Measurements from ENCODE around the gene OBSCN. TPM values are rescaled to one million over a fixed set of nuclear protein-coding genes. Genes with fewer than 3 reads are reported as not detected.

The OBSCN gene
- total and polyA plus RNA-seq, 2 donors (not counting 1 experiment from before 2014, with no cell fraction given): 10.0 to 63.9 TPM

- no peaks in the 10 kb centered on the region for H3K79me2 ChIP-seq (ENCODE audit: control insufficient read depth, insufficient read depth, low read length)
- ATAC-seq (ENCODE audit: low read depth): no peak
- no peaks in the 10 kb centered on the region for H3K36me3 ChIP-seq (replicated peaks in 1 of 2; ENCODE audit: control extremely low read depth in 1 of 2, control insufficient read depth in 1 of 2, extremely low read depth in 1 of 2, insufficient read depth in 2 of 2, low read length in 1 of 2)
- H3K4me1 ChIP-seq (ENCODE audit: control insufficient read depth in 2 of 2, insufficient read depth in 2 of 2, low read length in 2 of 2): no peaks in the 10 kb centered on the region
- TF ChIP-seq EZH2 (IDR thresholded peaks at IDR 0.05; ENCODE audit: borderline replicate concordance, insufficient read depth, low read depth, low read length, poor library complexity, severe bottlenecking): no peak
- TF ChIP-seq CTCF (IDR thresholded peaks at IDR 0.05): no peak
- H3K27me3 ChIP-seq (replicated peaks in 1 of 4; ENCODE audit: control extremely low read depth in 1 of 4, control insufficient read depth in 3 of 4, insufficient read depth in 4 of 4, low read length in 3 of 4): no peaks in the 10 kb centered on the region
- no peak overlapping the region for H2AFZ ChIP-seq (ENCODE audit: insufficient read depth, low read depth, low read length, poor library complexity, severe bottlenecking)
- Mint-ChIP-seq H3K27ac (no peak overlapping the region), H3K27me3 (no peaks in the 10 kb centered on the region), H3K9me3 (ENCODE audit: insufficient read depth) (peaks cover 10% of the 10 kb centered on the region), H3K4me1 (no peaks in the 10 kb centered on the region), H3K4me3 (no peak overlapping the region)
- no peak overlapping the region for H3K4me2 ChIP-seq (replicated peaks; ENCODE audit: low read depth, low read length, poor library complexity, severe bottlenecking)
- intact Hi-C loops (cut with micrococcal nuclease): no loop called here
- no peak for DNase-seq
- 90% methylated on average over 15 of the region's 15 CpGs for WGBS (ENCODE audit: insufficient coverage)
- ChIA-PET CTCF (no interaction called here), POLR2A (no interaction called here)
- peaks cover 0 to 7% (median 5%) of the 10 kb centered on the region in 3 donors for H3K9me3 ChIP-seq (ENCODE audit: control extremely low read depth in 1 of 3, control insufficient read depth in 2 of 3, insufficient read depth in 1 of 3, low read length in 2 of 3)
- no peak overlapping the region for H3K27ac ChIP-seq (ENCODE audit: low read length in 2 of 2)
- no peak overlapping the region for H3K4me3 ChIP-seq (ENCODE audit: control extremely low read depth in 1 of 5, extremely low read depth in 1 of 5, insufficient read depth in 1 of 5, low read depth in 2 of 5, low read length in 4 of 5)
- H3K9ac ChIP-seq (ENCODE audit: low read length): no peak overlapping the region
- H4K20me1 ChIP-seq (ENCODE audit: control insufficient read depth, insufficient read depth, low read length, poor library complexity, severe bottlenecking): no peaks in the 10 kb centered on the region
Measured at GRCh38 chr1:228293393-228293792, 85.5 kb downstream of the OBSCN start.

- Mint-ChIP-seq H3K4me1 (no peaks in the 10 kb centered on the region), H3K27ac (no peak overlapping the region), H3K27me3 (no peaks in the 10 kb centered on the region), H3K9me3 (ENCODE audit: insufficient read depth) (peaks cover 10% of the 10 kb centered on the region), H3K4me3 (no peak overlapping the region)
- Histone ChIP-seq H3K27me3 (replicated peaks in 1 of 4; ENCODE audit: control extremely low read depth in 1 of 4, control insufficient read depth in 3 of 4, insufficient read depth in 4 of 4, low read length in 3 of 4) (no peaks in the 10 kb centered on the region), H2AFZ (ENCODE audit: insufficient read depth, low read depth, low read length, poor library complexity, severe bottlenecking) (no peak overlapping the region), H3K36me3 (replicated peaks in 1 of 2; ENCODE audit: control extremely low read depth in 1 of 2, control insufficient read depth in 1 of 2, extremely low read depth in 1 of 2, insufficient read depth in 2 of 2, low read length in 1 of 2) (no peaks in the 10 kb centered on the region), H3K79me2 (ENCODE audit: control insufficient read depth, insufficient read depth, low read length) (no peaks in the 10 kb centered on the region), H3K27ac (ENCODE audit: low read length in 2 of 2) (no peak overlapping the region), H3K9ac (ENCODE audit: low read length) (no peak overlapping the region), H3K4me2 (replicated peaks; ENCODE audit: low read depth, low read length, poor library complexity, severe bottlenecking) (no peak overlapping the region), H3K4me3 (ENCODE audit: control extremely low read depth in 1 of 5, extremely low read depth in 1 of 5, insufficient read depth in 1 of 5, low read depth in 2 of 5, low read length in 4 of 5) (no peak overlapping the region), H3K4me1 (ENCODE audit: control insufficient read depth in 2 of 2, insufficient read depth in 2 of 2, low read length in 2 of 2) (no peaks in the 10 kb centered on the region), H4K20me1 (ENCODE audit: control insufficient read depth, insufficient read depth, low read length, poor library complexity, severe bottlenecking) (no peaks in the 10 kb centered on the region), H3K9me3 (ENCODE audit: control extremely low read depth in 1 of 3, control insufficient read depth in 2 of 3, insufficient read depth in 1 of 3, low read length in 2 of 3) (peaks cover 0 to 7% (median 5%) of the 10 kb centered on the region in 3 donors)
- POLR2A ChIA-PET: no interaction called here
- ATAC-seq (ENCODE audit: low read depth) (no peak), DNase-seq (no peak)
- CTCF ChIA-PET: no interaction called here
- intact Hi-C loops (cut with micrococcal nuclease): no loop called here
- WGBS (ENCODE audit: insufficient coverage): 89% methylated on average over 12 of the region's 14 CpGs
- no peak for TF ChIP-seq EZH2 (IDR thresholded peaks at IDR 0.05; ENCODE audit: borderline replicate concordance, insufficient read depth, low read depth, low read length, poor library complexity, severe bottlenecking)
- TF ChIP-seq CTCF (IDR thresholded peaks at IDR 0.05): no peak
Measured at GRCh38 chr1:228293816-228294500, 86.1 kb downstream of the OBSCN start.
